Neural progenitor cell (in vitro differentiated cells): Measurements from ENCODE around the gene SDK1. TPM values are rescaled to one million over a fixed set of nuclear protein-coding genes. Genes with fewer than 3 reads are reported as not detected.
"Not testable (repeated sequence)": the region's sequence is repeated elsewhere in the genome, so short reads cannot be mapped to it uniquely, and the experiment has no call there.

ENCODE experiments used
- DNase-seq: peaks from one replicate; pipeline ENCODE4 v3.0.0-alpha.2; 2016; ENCODE audit warnings: low spot score
- H2AFZ ChIP-seq: fragments of 200-600 bp; sonication (generic); replicated peaks from 2 replicates; pipeline ENCODE4 v1.6.1; 2016; ENCODE audit warnings: antibody characterized with exemption
- H3F3A ChIP-seq: fragments of 200-600 bp; sonication (generic); 2 replicates; pipeline ENCODE4 v1.6.1; 2016; ENCODE audit warnings: antibody characterized with exemption, low read depth
- H3K27ac ChIP-seq: fragments of 200-600 bp; sonication (generic); 2 replicates; pipeline ENCODE4 v1.5.1; 2016; ENCODE audit warnings: mild to moderate bottlenecking
- H3K27me3 ChIP-seq: fragments of 200-600 bp; sonication (generic); 2 replicates; pipeline ENCODE4 v1.6.1; 2016; ENCODE audit warnings: mild to moderate bottlenecking, moderate library complexity
- H3K36me3 ChIP-seq: fragments of 200-600 bp; sonication (generic); 2 replicates; pipeline ENCODE4 v1.5.1; 2016
- H3K4me1 ChIP-seq: fragments of 200-600 bp; sonication (generic); 2 replicates; pipeline ENCODE4 v1.6.1; 2016; ENCODE audit warnings: mixed run types
- H3K4me2 ChIP-seq: fragments of 200-600 bp; sonication (generic); 2 replicates; pipeline ENCODE4 v1.6.1; 2016
- H3K4me3 ChIP-seq: fragments of 200-600 bp; sonication (generic); 2 replicates; pipeline ENCODE4 v1.5.1; 2016
- H3K79me2 ChIP-seq: fragments of 200-600 bp; sonication (generic); 2 replicates; pipeline ENCODE4 v1.6.1; 2016; ENCODE audit warnings: low read depth
- H3K9ac ChIP-seq: fragments of 200-600 bp; sonication (generic); 2 replicates; pipeline ENCODE4 v1.6.1; 2016
- H3K9me3 ChIP-seq: fragments of 200-600 bp; sonication (generic); 2 replicates; pipeline ENCODE4 v1.5.1; 2016; ENCODE audit warnings: low read depth
- H4K20me1 ChIP-seq: fragments of 200-600 bp; sonication (generic); 2 replicates; pipeline ENCODE4 v1.6.1; 2016; ENCODE audit warnings: low read depth
- H3K27ac Mint-ChIP-seq: 3 replicates; pipeline ENCODE4 v1.8.0; 2021; ENCODE audit warnings: mixed read lengths
- H3K27me3 Mint-ChIP-seq: 2 replicates; pipeline ENCODE4 v1.8.0; 2022; ENCODE audit warnings: low read depth, mild to moderate bottlenecking, inconsistent platforms, moderate library complexity, mixed read lengths; ENCODE audit not compliant: insufficient read depth
- H3K36me3 Mint-ChIP-seq: 3 replicates; pipeline ENCODE4 v1.8.0; 2021; ENCODE audit warnings: mixed read lengths
- H3K4me1 Mint-ChIP-seq: 3 replicates; pipeline ENCODE4 v1.8.0; 2021; ENCODE audit warnings: mixed read lengths
- H3K4me3 Mint-ChIP-seq: 3 replicates; pipeline ENCODE4 v1.8.0; 2021; ENCODE audit warnings: mild to moderate bottlenecking, moderate library complexity, mixed read lengths
- H3K9me3 Mint-ChIP-seq: 3 replicates; pipeline ENCODE4 v1.8.0; 2020; ENCODE audit warnings: mixed read lengths
- EZH2 ChIP-seq: fragments of 200-600 bp; sonication (generic); IDR thresholded peaks from 2 replicates; pipeline ENCODE4 v1.6.1; 2017; ENCODE audit warnings: antibody characterized with exemption, mild to moderate bottlenecking, moderate library complexity
- EZH2phosphoT487 ChIP-seq: fragments of 200-600 bp; sonication (generic); IDR thresholded peaks from 2 replicates; pipeline ENCODE4 v1.6.1; 2017; ENCODE audit warnings: antibody characterized with exemption
- total RNA-seq: library from RNA; depleted of rRNA; stranded (reverse); fragments of >200 nt; gene quantifications from 2 replicates; pipeline ENCODE4 v1.2.3, GENCODE V29; 2015; ENCODE audit warnings: low replicate concordance
- TF ChIP-seq, protein P1 (sequence below): fragments of 200-600 bp; sonication (generic); IDR thresholded peaks from 2 replicates; pipeline ENCODE4 v1.5.1; 2017; ENCODE audit warnings: antibody characterized with exemption, mild to moderate bottlenecking

The SDK1 gene
- total RNA-seq, 1 donor from 2014 or later: 4.9 TPM

DNA sequence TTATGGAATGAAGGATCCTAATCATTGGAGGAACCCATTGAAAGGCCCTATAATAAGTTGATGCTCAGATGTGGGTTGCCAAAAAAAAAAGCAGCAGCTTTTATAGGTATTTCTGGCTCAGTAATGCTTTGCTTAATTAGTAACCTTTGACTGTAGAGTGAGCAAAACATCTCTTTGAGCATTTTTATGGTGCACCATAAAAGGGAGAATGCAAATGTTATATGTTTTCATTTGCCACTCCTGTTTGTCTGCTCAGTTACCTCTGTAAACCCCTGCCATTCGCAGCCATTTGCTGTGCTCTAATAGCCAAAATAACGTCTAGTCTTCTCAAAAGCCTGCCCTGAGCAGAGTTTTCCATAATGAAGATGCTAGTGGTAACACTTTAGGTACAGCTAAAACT is 792.0 kb downstream of the SDK1 start:
- H2AFZ ChIP-seq: no peak overlapping the region
- DNase-seq: no peak
- Mint-ChIP-seq H3K36me3 (peaks cover 22% of the 10 kb centered on the region), H3K4me1 (no peaks in the 10 kb centered on the region), H3K27me3 (no peaks in the 10 kb centered on the region), H3K4me3 (no peak overlapping the region), H3K9me3 (peaks cover 19% of the 10 kb centered on the region), H3K27ac (no peak overlapping the region)
- H3K9ac ChIP-seq: no peak overlapping the region
- no peaks in the 10 kb centered on the region for H3F3A ChIP-seq
- no peaks in the 10 kb centered on the region for H3K9me3 ChIP-seq
- no peak overlapping the region for H3K4me2 ChIP-seq
- no peaks in the 10 kb centered on the region for H3K4me1 ChIP-seq
- no peaks in the 10 kb centered on the region for H4K20me1 ChIP-seq
- no peak overlapping the region for H3K4me3 ChIP-seq
- TF ChIP-seq, protein P1, sequence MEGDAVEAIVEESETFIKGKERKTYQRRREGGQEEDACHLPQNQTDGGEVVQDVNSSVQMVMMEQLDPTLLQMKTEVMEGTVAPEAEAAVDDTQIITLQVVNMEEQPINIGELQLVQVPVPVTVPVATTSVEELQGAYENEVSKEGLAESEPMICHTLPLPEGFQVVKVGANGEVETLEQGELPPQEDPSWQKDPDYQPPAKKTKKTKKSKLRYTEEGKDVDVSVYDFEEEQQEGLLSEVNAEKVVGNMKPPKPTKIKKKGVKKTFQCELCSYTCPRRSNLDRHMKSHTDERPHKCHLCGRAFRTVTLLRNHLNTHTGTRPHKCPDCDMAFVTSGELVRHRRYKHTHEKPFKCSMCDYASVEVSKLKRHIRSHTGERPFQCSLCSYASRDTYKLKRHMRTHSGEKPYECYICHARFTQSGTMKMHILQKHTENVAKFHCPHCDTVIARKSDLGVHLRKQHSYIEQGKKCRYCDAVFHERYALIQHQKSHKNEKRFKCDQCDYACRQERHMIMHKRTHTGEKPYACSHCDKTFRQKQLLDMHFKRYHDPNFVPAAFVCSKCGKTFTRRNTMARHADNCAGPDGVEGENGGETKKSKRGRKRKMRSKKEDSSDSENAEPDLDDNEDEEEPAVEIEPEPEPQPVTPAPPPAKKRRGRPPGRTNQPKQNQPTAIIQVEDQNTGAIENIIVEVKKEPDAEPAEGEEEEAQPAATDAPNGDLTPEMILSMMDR: no peak
- TF ChIP-seq EZH2 (no peak), EZH2phosphoT487 (no peak)
- no peak overlapping the region for H3K27ac ChIP-seq
- H3K27me3 ChIP-seq: no peaks in the 10 kb centered on the region
- no peaks in the 10 kb centered on the region for H3K79me2 ChIP-seq
- no peaks in the 10 kb centered on the region for H3K36me3 ChIP-seq

GRCh38 chr7:4093483-4093882 is 792.4 kb downstream of the SDK1 start:
- no peak overlapping the region for H3K27ac Mint-ChIP-seq
- peaks cover 19% of the 10 kb centered on the region for H3K9me3 Mint-ChIP-seq

GRCh38 chr7:4094158-4094557 is 793.1 kb downstream of the SDK1 start:
- not testable (repeated sequence) for H3K36me3 ChIP-seq, H3K27ac ChIP-seq, H3K27me3 Mint-ChIP-seq, H4K20me1 ChIP-seq, H3K27me3 ChIP-seq, H3K4me1 Mint-ChIP-seq, H3K9me3 ChIP-seq, H3F3A ChIP-seq, H3K9ac ChIP-seq, H3K4me3 Mint-ChIP-seq, H2AFZ ChIP-seq, H3K79me2 ChIP-seq, H3K27ac Mint-ChIP-seq, H3K4me3 ChIP-seq, DNase-seq, H3K4me1 ChIP-seq, H3K4me2 ChIP-seq
- Mint-ChIP-seq H3K36me3 (peaks cover 21% of the 10 kb centered on the region), H3K9me3 (peaks cover 19% of the 10 kb centered on the region)

More at GRCh38 chr7:4093483-4093882, 792.4 kb downstream of the SDK1 start:
- H3K27me3 ChIP-seq: no peaks in the 10 kb centered on the region
- peaks cover 22% of the 10 kb centered on the region for H3K36me3 Mint-ChIP-seq
- H2AFZ ChIP-seq: no peak overlapping the region
- no peaks in the 10 kb centered on the region for H3K9me3 ChIP-seq
- TF ChIP-seq, protein P1: no peak
- no peak for TF ChIP-seq EZH2
- TF ChIP-seq EZH2phosphoT487: no peak
- no peaks in the 10 kb centered on the region for H4K20me1 ChIP-seq
- H3K4me1 Mint-ChIP-seq: no peaks in the 10 kb centered on the region
- no peaks in the 10 kb centered on the region for H3F3A ChIP-seq
- no peak for DNase-seq
- H3K36me3 ChIP-seq: no peaks in the 10 kb centered on the region
- H3K4me3 Mint-ChIP-seq: no peak overlapping the region
- no peak overlapping the region for H3K4me3 ChIP-seq
- no peaks in the 10 kb centered on the region for H3K27me3 Mint-ChIP-seq
- no peak overlapping the region for H3K9ac ChIP-seq
- no peaks in the 10 kb centered on the region for H3K4me1 ChIP-seq
- H3K79me2 ChIP-seq: no peaks in the 10 kb centered on the region
- no peak overlapping the region for H3K4me2 ChIP-seq
- no peak overlapping the region for H3K27ac ChIP-seq

GRCh38 chr7:4097001-4097609 is 796.1 kb downstream of the SDK1 start:
- H3F3A ChIP-seq: no peaks in the 10 kb centered on the region
- DNase-seq: no peak
- Mint-ChIP-seq H3K27ac (no peak overlapping the region), H3K9me3 (no peaks in the 10 kb centered on the region), H3K36me3 (peaks cover 5% of the 10 kb centered on the region), H3K27me3 (peaks cover 3% of the 10 kb centered on the region), H3K4me3 (no peak overlapping the region), H3K4me1 (peaks cover 9% of the 10 kb centered on the region)
- H2AFZ ChIP-seq: no peak overlapping the region
- no peaks in the 10 kb centered on the region for H3K79me2 ChIP-seq
- no peak overlapping the region for H3K4me3 ChIP-seq
- H3K27ac ChIP-seq: no peak overlapping the region
- no peaks in the 10 kb centered on the region for H4K20me1 ChIP-seq
- no peak overlapping the region for H3K9ac ChIP-seq
- H3K9me3 ChIP-seq: no peaks in the 10 kb centered on the region
- TF ChIP-seq EZH2 (no peak), EZH2phosphoT487 (no peak)
- TF ChIP-seq, protein P1: no peak
- H3K4me2 ChIP-seq: no peak overlapping the region
- H3K36me3 ChIP-seq: no peaks in the 10 kb centered on the region
- no peaks in the 10 kb centered on the region for H3K27me3 ChIP-seq
- no peaks in the 10 kb centered on the region for H3K4me1 ChIP-seq
